Neutrophil (primary cell): ENCODE results near the gene COL1A1.

Experiments
- H3K27ac ChIP-seq: fragments of 200-600 bp; sonication (generic); 2 replicates; pipeline ENCODE4 v1.5.1; 2016; ENCODE audit warnings: mild to moderate bottlenecking, moderate library complexity
- H3K27me3 ChIP-seq: fragments of 200-600 bp; sonication (generic); 2 replicates; pipeline ENCODE4 v1.6.0; 2016; ENCODE audit warnings: mild to moderate bottlenecking
- H3K36me3 ChIP-seq: fragments of 200-600 bp; sonication (generic); 2 replicates; pipeline ENCODE4 v1.5.1; 2017
- H3K4me1 ChIP-seq, 2 experiments: fragments of 200-600 bp in 1 of 2; sonication (generic) in 1 of 2; 1 replicate in 1 of 2; 2 replicates in 1 of 2; pipeline versions ENCODE4 v1.5.1 to v1.6.1; 2013 to 2016; ENCODE audit warnings: low read depth in 1 of 2, low read length in 1 of 2, mild to moderate bottlenecking in 1 of 2, moderate library complexity in 1 of 2; ENCODE audit not compliant: control insufficient read depth in 1 of 2, insufficient read depth in 1 of 2
- H3K4me3 ChIP-seq, 2 experiments: fragments of 200-600 bp in 1 of 2; sonication (generic) in 1 of 2; 1 replicate in 1 of 2; 2 replicates in 1 of 2; pipeline ENCODE4 v1.5.1; 2013 to 2016; ENCODE audit warnings: low read depth in 1 of 2, low read length in 1 of 2, mild to moderate bottlenecking in 1 of 2, moderate library complexity in 1 of 2
- H3K9me3 ChIP-seq: fragments of 200-600 bp; sonication (generic); 2 replicates; pipeline ENCODE4 v1.5.1; 2016
- TF ChIP-seq, protein P1 (sequence below): fragments of 200-600 bp; sonication (generic); IDR thresholded peaks from 2 replicates; pipeline ENCODE4 v1.5.1; 2016; ENCODE audit warnings: antibody characterized with exemption

COL1A1 gene

DNA sequence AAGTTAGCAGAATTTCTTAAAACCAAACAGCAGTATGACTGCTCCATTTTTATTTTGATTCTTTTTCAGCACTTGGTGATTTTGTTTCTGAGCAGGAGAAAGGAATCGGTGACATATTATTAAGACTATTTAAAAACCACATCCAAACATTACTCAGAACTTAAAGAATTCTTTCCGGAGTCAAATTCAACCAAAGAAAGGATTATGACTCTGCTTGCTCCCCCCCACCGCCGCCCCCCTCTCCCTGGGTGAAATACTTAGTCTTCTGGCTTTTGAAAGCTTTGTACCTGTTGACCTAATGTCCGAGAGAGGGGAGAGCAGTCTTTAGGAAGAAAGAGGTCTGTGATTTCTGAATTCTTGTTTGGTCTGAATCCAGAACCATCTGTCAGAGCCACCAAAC lies 17.9 kb upstream of the COL1A1 start:
- TF ChIP-seq, protein P1, sequence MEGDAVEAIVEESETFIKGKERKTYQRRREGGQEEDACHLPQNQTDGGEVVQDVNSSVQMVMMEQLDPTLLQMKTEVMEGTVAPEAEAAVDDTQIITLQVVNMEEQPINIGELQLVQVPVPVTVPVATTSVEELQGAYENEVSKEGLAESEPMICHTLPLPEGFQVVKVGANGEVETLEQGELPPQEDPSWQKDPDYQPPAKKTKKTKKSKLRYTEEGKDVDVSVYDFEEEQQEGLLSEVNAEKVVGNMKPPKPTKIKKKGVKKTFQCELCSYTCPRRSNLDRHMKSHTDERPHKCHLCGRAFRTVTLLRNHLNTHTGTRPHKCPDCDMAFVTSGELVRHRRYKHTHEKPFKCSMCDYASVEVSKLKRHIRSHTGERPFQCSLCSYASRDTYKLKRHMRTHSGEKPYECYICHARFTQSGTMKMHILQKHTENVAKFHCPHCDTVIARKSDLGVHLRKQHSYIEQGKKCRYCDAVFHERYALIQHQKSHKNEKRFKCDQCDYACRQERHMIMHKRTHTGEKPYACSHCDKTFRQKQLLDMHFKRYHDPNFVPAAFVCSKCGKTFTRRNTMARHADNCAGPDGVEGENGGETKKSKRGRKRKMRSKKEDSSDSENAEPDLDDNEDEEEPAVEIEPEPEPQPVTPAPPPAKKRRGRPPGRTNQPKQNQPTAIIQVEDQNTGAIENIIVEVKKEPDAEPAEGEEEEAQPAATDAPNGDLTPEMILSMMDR: no peak
- peaks cover 6% of the 10 kb centered on the region for H3K27me3 ChIP-seq
- H3K9me3 ChIP-seq: no peaks in the 10 kb centered on the region
- no peak overlapping the region for H3K4me3 ChIP-seq
- no peak overlapping the region for H3K27ac ChIP-seq
- peaks cover 11 to 13% of the 10 kb centered on the region in 2 experiments for H3K4me1 ChIP-seq
- no peaks in the 10 kb centered on the region for H3K36me3 ChIP-seq

DNA sequence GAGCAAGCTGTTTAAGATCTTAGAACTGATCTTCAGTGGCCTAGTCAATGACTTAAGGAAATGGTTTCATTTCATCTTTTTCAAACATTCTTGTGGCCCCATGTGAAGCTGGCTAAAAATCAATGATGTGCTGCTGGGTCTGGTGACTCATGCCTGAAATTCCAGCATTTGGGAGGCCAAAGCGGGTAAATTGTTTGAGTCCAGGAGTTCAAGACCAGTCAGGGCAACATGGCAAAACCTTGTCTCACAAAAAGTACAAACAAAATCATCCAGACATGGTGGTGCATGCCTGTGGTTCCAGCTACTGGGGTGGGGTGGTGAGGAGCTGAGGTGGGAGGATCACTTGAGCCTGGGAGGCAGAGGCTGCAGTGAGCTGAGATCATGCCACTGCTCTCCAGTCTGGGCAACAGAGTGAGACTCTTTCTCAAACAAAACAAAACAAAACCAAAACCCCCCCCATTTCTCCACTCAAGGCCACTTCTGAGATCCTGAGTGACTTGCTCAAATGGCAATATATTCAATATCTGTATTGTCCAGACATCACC lies 17.4 kb upstream of the COL1A1 start:
- H3K9me3 ChIP-seq: no peaks in the 10 kb centered on the region
- no peak overlapping the region for H3K4me3 ChIP-seq
- peaks cover 6% of the 10 kb centered on the region for H3K27me3 ChIP-seq
- H3K4me1 ChIP-seq: peaks cover 11 to 13% of the 10 kb centered on the region in 2 experiments
- no peak overlapping the region for H3K27ac ChIP-seq
- TF ChIP-seq, protein P1: no peak
- no peaks in the 10 kb centered on the region for H3K36me3 ChIP-seq

DNA sequence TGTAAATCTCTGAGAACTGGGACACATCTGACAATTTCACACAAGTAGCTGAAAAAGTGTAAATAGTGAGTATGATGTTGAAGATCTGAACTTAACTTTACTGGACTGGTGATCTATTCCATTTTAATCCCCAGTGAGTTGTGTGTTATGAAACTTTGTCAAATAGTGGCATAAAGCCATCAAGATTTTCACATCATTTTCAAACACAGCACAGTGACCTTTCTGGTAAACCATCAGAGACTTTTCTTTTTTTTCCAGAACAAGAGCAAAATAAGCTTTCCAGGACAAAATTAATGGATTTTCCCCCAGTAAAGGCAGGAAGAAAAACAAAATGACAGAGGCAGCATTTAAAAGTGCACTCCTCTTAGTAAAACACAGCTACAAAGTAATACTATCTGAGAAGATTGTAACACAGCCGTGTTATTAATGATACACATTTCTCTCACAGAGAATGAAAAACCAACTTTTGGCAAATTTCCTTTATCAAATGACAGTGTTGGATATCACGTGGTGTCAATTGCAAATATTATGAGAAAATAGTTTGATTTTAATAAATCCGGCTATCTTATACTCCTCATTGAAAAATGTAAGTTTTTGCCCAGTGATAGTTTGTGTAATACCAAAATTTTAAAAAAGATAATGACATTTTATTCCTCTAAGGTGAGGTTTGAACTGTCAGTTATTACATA lies 16.8 kb upstream of the COL1A1 start:
- Histone ChIP-seq H3K27me3 (peaks cover 6% of the 10 kb centered on the region), H3K4me3 (no peak overlapping the region), H3K4me1 (peaks cover 11 to 13% of the 10 kb centered on the region in 2 experiments), H3K27ac (no peak overlapping the region), H3K9me3 (no peaks in the 10 kb centered on the region), H3K36me3 (no peaks in the 10 kb centered on the region)
- TF ChIP-seq, protein P1: no peak

DNA sequence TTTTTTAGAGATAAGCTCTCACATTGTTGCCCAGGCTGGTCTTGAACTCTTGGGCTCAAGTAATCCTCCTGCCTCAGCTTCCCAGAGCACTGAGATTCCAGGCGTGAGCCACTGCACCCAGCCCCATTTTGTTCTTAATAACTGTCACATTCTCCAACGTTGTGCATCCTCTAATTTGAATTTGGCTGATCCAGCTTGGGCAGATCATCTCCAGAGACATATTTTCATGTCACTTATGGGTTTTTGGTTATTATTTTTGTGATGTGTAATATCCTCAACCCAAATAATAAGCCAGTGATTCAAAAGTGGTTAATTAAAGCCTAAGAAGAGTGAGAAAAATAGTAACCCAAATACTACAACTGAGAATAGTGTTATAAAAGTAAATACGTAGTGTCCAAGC lies 16.2 kb upstream of the COL1A1 start:
- Histone ChIP-seq H3K4me3 (no peak overlapping the region), H3K27me3 (peaks cover 7% of the 10 kb centered on the region), H3K9me3 (no peaks in the 10 kb centered on the region), H3K27ac (no peak overlapping the region), H3K36me3 (no peaks in the 10 kb centered on the region), H3K4me1 (peaks cover 11 to 13% of the 10 kb centered on the region in 2 experiments)
- TF ChIP-seq, protein P1: no peak

DNA sequence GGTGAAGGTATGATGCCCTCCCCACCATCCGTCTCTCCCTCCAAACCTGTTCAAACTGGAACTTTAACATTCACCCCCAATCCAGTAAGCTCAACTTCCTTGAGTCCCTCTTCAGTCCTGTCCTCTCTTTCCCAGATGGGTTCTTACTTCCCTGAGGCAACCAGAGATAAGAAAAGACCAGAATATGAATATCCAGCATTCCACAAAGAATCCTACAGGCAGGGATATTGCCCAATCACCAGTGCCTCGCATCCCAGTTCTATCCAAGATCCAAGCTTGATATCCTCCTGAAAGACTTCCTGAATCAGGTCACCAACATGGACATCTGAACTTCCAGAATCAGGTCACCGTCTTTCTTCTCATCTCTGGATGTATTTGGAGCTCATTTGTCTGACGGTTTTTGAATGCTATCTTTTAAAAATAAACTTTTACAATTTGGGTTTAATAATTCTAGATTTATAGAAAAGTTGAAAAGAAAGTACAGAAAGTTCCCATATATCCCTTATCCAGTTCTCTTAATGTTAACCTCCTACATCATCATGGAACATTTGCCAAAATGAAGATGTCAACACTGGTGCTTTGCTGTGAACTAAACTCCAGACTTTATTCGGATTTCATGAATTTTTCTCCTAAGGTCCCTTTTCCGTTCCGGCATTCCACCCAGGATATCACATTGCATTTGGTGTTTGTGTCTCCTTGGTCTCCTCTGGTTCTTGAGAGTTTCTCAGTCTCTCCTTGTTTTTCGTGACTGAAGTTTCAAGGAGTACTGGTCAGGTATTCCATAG lies 13.7 kb upstream of the COL1A1 start:
- Histone ChIP-seq H3K36me3 (no peaks in the 10 kb centered on the region), H3K4me1 (no peaks in the 10 kb centered on the region), H3K4me3 (no peak overlapping the region), H3K9me3 (no peaks in the 10 kb centered on the region), H3K27me3 (peaks cover 31% of the 10 kb centered on the region), H3K27ac (no peak overlapping the region)
- TF ChIP-seq, protein P1: no peak
